GM23248 (cell line): ENCODE results near the gene DIPK1B. TPM values are rescaled to one million over a fixed set of nuclear protein-coding genes. Genes with fewer than 3 reads are reported as not detected.

Source experiments
- DNase-seq: peaks from one replicate; pipeline ENCODE4 v3.0.0-alpha.2; 2015
- H2AFZ ChIP-seq: fragments of 200-600 bp; sonication (generic); 2 replicates; pipeline ENCODE4 v1.6.1; 2016; ENCODE audit warnings: antibody characterized with exemption
- H3F3A ChIP-seq: fragments of 200-600 bp; sonication (generic); 2 replicates; pipeline ENCODE4 v1.6.1; 2016; ENCODE audit warnings: mild to moderate bottlenecking, antibody characterized with exemption, mixed run types; ENCODE audit not compliant: insufficient read depth
- H3K27ac ChIP-seq: fragments of 200-600 bp; sonication (generic); 2 replicates; pipeline ENCODE4 v1.5.1; 2016; ENCODE audit warnings: mild to moderate bottlenecking
- H3K27me3 ChIP-seq: fragments of 200-600 bp; sonication (generic); replicated peaks from 2 replicates; pipeline ENCODE4 v1.6.1; 2016; ENCODE audit warnings: mild to moderate bottlenecking; ENCODE audit not compliant: insufficient read depth
- H3K36me3 ChIP-seq: fragments of 200-600 bp; sonication (generic); 2 replicates; pipeline ENCODE4 v1.6.1; 2016; ENCODE audit warnings: low read depth, mild to moderate bottlenecking
- H3K4me1 ChIP-seq: fragments of 200-600 bp; sonication (generic); 2 replicates; pipeline ENCODE4 v1.6.1; 2016; ENCODE audit warnings: mild to moderate bottlenecking; ENCODE audit not compliant: insufficient read depth
- H3K4me2 ChIP-seq: fragments of 200-600 bp; sonication (generic); one replicate; pipeline ENCODE4 v1.6.1; 2016; ENCODE audit warnings: mild to moderate bottlenecking; ENCODE audit not compliant: unreplicated experiment
- H3K4me3 ChIP-seq: fragments of 200-600 bp; sonication (generic); 2 replicates; pipeline ENCODE4 v1.5.1; 2016; ENCODE audit warnings: mild to moderate bottlenecking
- H3K79me2 ChIP-seq: fragments of 200-600 bp; sonication (generic); 2 replicates; pipeline ENCODE4 v1.6.1; 2016; ENCODE audit warnings: mild to moderate bottlenecking; ENCODE audit not compliant: insufficient read depth
- H3K9ac ChIP-seq: fragments of 200-600 bp; sonication (generic); 2 replicates; pipeline ENCODE4 v1.6.1; 2016; ENCODE audit warnings: mild to moderate bottlenecking
- H3K9me2 ChIP-seq: fragments of 200-600 bp; sonication (generic); 2 replicates; pipeline ENCODE4 v1.6.1; 2016; ENCODE audit warnings: mixed run types, mild to moderate bottlenecking, moderate library complexity; ENCODE audit not compliant: insufficient read depth
- H3K9me3 ChIP-seq: fragments of 200-600 bp; sonication (generic); one replicate; pipeline ENCODE4 v1.6.1; 2017; ENCODE audit warnings: low read depth
- H4K20me1 ChIP-seq: fragments of 200-600 bp; sonication (generic); 2 replicates; pipeline ENCODE4 v1.6.0; 2016; ENCODE audit not compliant: insufficient read depth
- EZH2 ChIP-seq: fragments of 200-600 bp; sonication (generic); IDR thresholded peaks from 2 replicates; pipeline ENCODE4 v1.6.1; 2018; ENCODE audit warnings: antibody characterized with exemption, mild to moderate bottlenecking; ENCODE audit not compliant: insufficient read depth, poor library complexity, severe bottlenecking
- EZH2phosphoT487 ChIP-seq: fragments of 200-600 bp; sonication (generic); IDR thresholded peaks from 2 replicates; pipeline ENCODE4 v1.6.1; 2018; ENCODE audit warnings: antibody characterized with exemption, moderate library complexity, mild to moderate bottlenecking, low read depth; ENCODE audit not compliant: insufficient read depth
- WGBS, 2 experiments: methylation state at CpG; one replicate each; pipeline ENCODE4 v1.1.6; 2015 to 2017; ENCODE audit warnings: low lambda C conversion rate in 2 of 2, low coverage in 1 of 2; ENCODE audit errors: missing lambda C conversion rate in 2 of 2; 5-methylcytosine and 5-hydroxymethylcytosine counted together
- in situ Hi-C: fragments of 300-500 bp; cut with MboI; formaldehyde crosslinking; loops from 2 replicates; pipeline ENCODE4 v1.15.0; 2020
- polyA plus RNA-seq: library from polyadenylated mRNA; unstranded; fragments of >200 nt; fragmentation: Nextera tagmentation; extraction: Ambion mirVana; gene quantifications from 2 replicates; pipeline ENCODE4 v1.2.1, GENCODE V29; 2016
- total RNA-seq: library from RNA; depleted of rRNA; stranded (reverse); fragments of >200 nt; shearing (Covaris generic); gene quantifications from 2 replicates; pipeline ENCODE4 v1.2.3, GENCODE V29; 2014

Gene DIPK1B
- total and polyA plus RNA-seq, 2 experiments from 2014 or later: not detected

- H3K27me3 ChIP-seq: no peaks in the 10 kb centered on the region
- DNase-seq: peak; percentile 58
- no peaks in the 10 kb centered on the region for H3K9me2 ChIP-seq
- H4K20me1 ChIP-seq: no peaks in the 10 kb centered on the region
- H3K9ac ChIP-seq: peak overlapping the region; percentile 80
- no peak overlapping the region for H3K27ac ChIP-seq
- 27 to 35% methylated on average over 18 to 19 of the region's 19 CpGs for WGBS, 2 experiments
- H3K79me2 ChIP-seq: peaks cover 38% of the 10 kb centered on the region
- H3K36me3 ChIP-seq: no peaks in the 10 kb centered on the region
- H3K4me2 ChIP-seq: peak overlapping the region; percentile 92
- peak overlapping the region; percentile 81 for H3K4me3 ChIP-seq
- 0 out of 2 replicates have a peak, but pooled peaks cover 6% of the 10 kb centered on the region for H3F3A ChIP-seq
- no peaks in the 10 kb centered on the region for H3K9me3 ChIP-seq
- H2AFZ ChIP-seq: peak overlapping the region; percentile 61
- no peak for TF ChIP-seq EZH2phosphoT487
- TF ChIP-seq EZH2: no peak
- in situ Hi-C loops: no loop called here
- H3K4me1 ChIP-seq: peaks cover 5% of the 10 kb centered on the region
Observed at GRCh38 chr9:136685790-136686533, 26.4 kb upstream of the DIPK1B start.

- Histone ChIP-seq H3F3A (0 out of 2 replicates have a peak, but pooled peaks cover 6% of the 10 kb centered on the region), H3K27ac (no peak overlapping the region)
Observed at GRCh38 chr9:136686534-136686793, 25.9 kb upstream of the DIPK1B start.

GRCh38 chr9:136686794-136687711, 25.3 kb upstream of the DIPK1B start, which contains the start of gene AGPAT2:
Gene AGPAT2 (minus strand): TSS chr9:136687457. CDS start chr9:136687357, 100 bp downstream.
- 1 to 2% methylated on average over 21 to 86 of the region's 106 CpGs for WGBS, 2 experiments

More at GRCh38 chr9:136686534-136686793, 25.9 kb upstream of the DIPK1B start:
- peak overlapping the region; percentile 80 for H3K9ac ChIP-seq
- H3K27me3 ChIP-seq: no peaks in the 10 kb centered on the region
- H3K4me2 ChIP-seq: peak overlapping the region; percentile 92
- TF ChIP-seq EZH2 (no peak), EZH2phosphoT487 (no peak)
- peak overlapping the region; percentile 61 for H2AFZ ChIP-seq
- H3K4me1 ChIP-seq: peaks cover 5% of the 10 kb centered on the region
- no peaks in the 10 kb centered on the region for H3K9me3 ChIP-seq
- in situ Hi-C loops: no loop called here
- 0% methylated on average over 20 of the region's 20 CpGs; no CpG with 5 or more reads in 1 of the 2 experiments for WGBS, 2 experiments
- H4K20me1 ChIP-seq: no peaks in the 10 kb centered on the region
- H3K79me2 ChIP-seq: peaks cover 38% of the 10 kb centered on the region
- H3K36me3 ChIP-seq: no peaks in the 10 kb centered on the region
- H3K9me2 ChIP-seq: no peaks in the 10 kb centered on the region
- no peak for DNase-seq
- H3K4me3 ChIP-seq: peak overlapping the region; percentile 81

GRCh38 chr9:136687721-136688223, 24.6 kb upstream of the DIPK1B start:
- Histone ChIP-seq H4K20me1 (no peaks in the 10 kb centered on the region), H3K27ac (no peak overlapping the region), H3K27me3 (no peaks in the 10 kb centered on the region), H3K79me2 (peaks cover 30% of the 10 kb centered on the region), H2AFZ (peak overlapping the region; percentile 58), H3K9me2 (no peaks in the 10 kb centered on the region), H3K9ac (no peak overlapping the region), H3K9me3 (no peaks in the 10 kb centered on the region), H3K4me2 (no peak overlapping the region), H3K36me3 (no peaks in the 10 kb centered on the region), H3K4me3 (no peak overlapping the region), H3K4me1 (peaks cover 5% of the 10 kb centered on the region), H3F3A (0 out of 2 replicates have a peak, but pooled peaks cover 6% of the 10 kb centered on the region)
- peak; percentile 24 for DNase-seq
- TF ChIP-seq EZH2phosphoT487: no peak
- no peak for TF ChIP-seq EZH2
- in situ Hi-C loops: no loop called here
- WGBS, 2 experiments: 17 to 22% methylated on average over 30 to 35 of the region's 37 CpGs

More at GRCh38 chr9:136686794-136687711, 25.3 kb upstream of the DIPK1B start, which contains the start of gene AGPAT2:
- Histone ChIP-seq H3K79me2 (peaks cover 33% of the 10 kb centered on the region), H3K27ac (no peak within 1 kb of the TSS), H2AFZ (peak within 1 kb of the TSS; percentile 61), H3K4me2 (peak within 1 kb of the TSS; percentile 92), H3K9ac (peak within 1 kb of the TSS; percentile 80), H3K9me3 (no peaks in the 10 kb centered on the region), H3K4me3 (peak within 1 kb of the TSS; percentile 81), H4K20me1 (no peaks in the 10 kb centered on the region), H3K36me3 (no peaks in the 10 kb centered on the region), H3K4me1 (peaks cover 5% of the 10 kb centered on the region), H3K9me2 (no peaks in the 10 kb centered on the region), H3F3A (0 out of 2 replicates have a peak, but pooled peaks cover 6% of the 10 kb centered on the region), H3K27me3 (no peaks in the 10 kb centered on the region)
- in situ Hi-C loops: no loop called here
- DNase-seq: peak; percentile 73
- TF ChIP-seq EZH2 (no peak), EZH2phosphoT487 (no peak)
